Anterior cingulate cortex (tissue), 58 donors: Measurements from ENCODE around the gene ZSWIM3.
"Not testable (repeated sequence)": the region's sequence is repeated elsewhere in the genome, so short reads cannot be mapped to it uniquely, and the experiment has no call there.

Experiments used
- DNase-seq, 58 donors: peaks; one replicate each; lab custom pipeline; 2025; lab: John Stamatoyannopoulos, UW

Gene ZSWIM3

GRCh38 chr20:45887346-45887715, 29.9 kb downstream of the ZSWIM3 start, which contains the start of gene SPATA25:
Gene SPATA25, minus strand, starts transcription at chr20:45887622. Its CDS starts 32 bp downstream, at chr20:45887590.
- no peak for DNase-seq

- no peak for DNase-seq
Observed at GRCh38 chr20:45888681-45889080, 31.3 kb downstream of the ZSWIM3 start.

DNA sequence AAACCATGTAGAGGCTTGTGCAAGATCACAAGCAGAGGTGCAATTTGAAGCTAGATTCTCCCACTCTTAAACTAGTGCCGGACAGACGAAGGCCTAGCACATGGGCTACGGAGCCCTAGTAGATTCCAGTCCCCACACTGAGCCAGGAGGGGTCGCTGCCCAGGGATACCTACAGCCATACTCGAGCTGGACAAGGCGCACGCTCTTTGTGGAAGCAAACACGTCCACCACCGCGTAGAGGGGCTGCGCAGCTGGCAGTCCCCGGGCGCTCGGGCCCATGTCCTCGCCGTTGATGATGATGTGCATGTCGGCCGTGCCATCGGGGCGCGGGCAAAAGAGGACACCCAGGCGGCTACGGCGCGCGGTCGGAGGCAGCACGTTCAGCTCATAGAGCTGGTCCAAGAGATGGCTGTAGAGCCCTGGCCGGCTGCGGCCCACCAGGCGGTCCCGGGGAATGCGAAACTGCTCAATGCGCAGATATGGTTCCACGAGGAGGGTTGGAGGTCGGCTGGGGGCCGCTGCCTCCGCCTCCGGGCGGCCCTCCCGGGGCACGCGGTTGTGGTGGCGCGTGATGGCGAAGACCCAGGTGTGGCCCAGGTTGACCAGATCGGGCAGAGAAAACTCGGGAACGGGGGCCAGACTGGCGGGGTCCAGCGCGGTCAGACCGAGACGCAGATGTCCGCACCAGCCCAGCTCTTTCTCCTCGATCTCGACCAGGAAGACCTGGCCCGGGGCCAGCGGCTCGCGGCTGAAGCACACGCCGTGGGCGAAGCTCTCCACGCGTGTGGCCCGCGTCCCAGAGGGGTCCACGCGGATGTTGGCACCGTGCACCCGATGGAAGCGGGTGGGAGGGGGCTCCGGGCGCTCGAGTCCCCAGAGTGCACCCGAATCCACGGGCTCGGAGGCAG, 32.9 kb downstream of the ZSWIM3 start:
- DNase-seq = peak in 53 of 58 donors; percentile 8 to 74 (median 49)

DNA sequence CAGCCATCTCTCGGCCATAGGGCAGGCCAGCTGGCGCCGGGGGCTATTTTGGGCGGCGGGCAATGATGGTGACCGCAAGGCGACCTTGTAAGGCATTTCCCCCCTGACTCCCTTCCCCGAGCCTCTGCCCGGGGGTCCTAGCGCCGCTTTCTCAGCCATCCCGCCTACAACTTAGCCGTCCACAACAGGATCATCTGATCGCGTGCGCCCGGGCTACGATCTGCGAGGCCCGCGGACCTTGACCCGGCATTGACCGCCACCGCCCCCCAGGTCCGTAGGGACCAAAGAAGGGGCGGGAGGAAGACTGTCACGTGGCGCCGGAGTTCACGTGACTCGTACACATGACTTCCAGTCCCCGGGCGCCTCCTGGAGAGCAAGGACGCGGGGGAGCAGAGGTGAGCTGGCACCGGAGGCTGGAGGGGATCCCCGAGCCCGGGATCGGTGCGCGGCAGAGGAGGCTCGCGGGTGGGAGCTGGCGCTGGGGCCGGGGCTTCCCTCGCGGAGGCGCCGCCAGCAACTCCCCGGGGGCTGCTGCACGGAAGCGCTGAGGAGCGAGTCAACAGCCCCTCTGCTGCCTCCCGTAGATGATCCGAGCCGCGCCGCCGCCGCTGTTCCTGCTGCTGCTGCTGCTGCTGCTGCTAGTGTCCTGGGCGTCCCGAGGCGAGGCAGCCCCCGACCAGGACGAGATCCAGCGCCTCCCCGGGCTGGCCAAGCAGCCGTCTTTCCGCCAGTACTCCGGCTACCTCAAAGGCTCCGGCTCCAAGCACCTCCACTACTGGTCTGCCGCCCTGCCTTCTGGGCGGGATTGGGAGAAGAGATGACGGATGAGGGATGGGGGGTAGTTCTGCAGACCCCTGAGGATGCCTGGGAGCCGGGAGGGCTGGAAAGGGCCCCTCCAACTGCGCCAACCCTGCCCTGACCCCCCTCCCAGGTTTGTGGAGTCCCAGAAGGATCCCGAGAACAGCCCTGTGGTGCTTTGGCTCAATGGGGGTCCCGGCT, 33.9 kb downstream of the ZSWIM3 start, which contains the start of the genes CTSA and NEURL2:
CTSA (plus strand) TSS at position 351 of the 999 bp plus-strand sequence; CDS start at position 585, 234 bp downstream.
NEURL2 (minus strand) TSS at position 224 of the 999 bp plus-strand sequence; CDS start at position 7, 217 bp downstream.
- DNase-seq = peak; percentile 31 to 95 (median 86)

GRCh38 chr20:45892049-45892825, 34.8 kb downstream of the ZSWIM3 start:
- peak in 1 of 58 donors; percentile 8 for DNase-seq

- DNase-seq = no peak
Observed at GRCh38 chr20:45892828-45893500, 35.5 kb downstream of the ZSWIM3 start.

GRCh38 chr20:45893831-45894230, 36.4 kb downstream of the ZSWIM3 start:
- no peak for DNase-seq

GRCh38 chr20:45894797-45895196, 37.4 kb downstream of the ZSWIM3 start:
- no peak for DNase-seq

DNA sequence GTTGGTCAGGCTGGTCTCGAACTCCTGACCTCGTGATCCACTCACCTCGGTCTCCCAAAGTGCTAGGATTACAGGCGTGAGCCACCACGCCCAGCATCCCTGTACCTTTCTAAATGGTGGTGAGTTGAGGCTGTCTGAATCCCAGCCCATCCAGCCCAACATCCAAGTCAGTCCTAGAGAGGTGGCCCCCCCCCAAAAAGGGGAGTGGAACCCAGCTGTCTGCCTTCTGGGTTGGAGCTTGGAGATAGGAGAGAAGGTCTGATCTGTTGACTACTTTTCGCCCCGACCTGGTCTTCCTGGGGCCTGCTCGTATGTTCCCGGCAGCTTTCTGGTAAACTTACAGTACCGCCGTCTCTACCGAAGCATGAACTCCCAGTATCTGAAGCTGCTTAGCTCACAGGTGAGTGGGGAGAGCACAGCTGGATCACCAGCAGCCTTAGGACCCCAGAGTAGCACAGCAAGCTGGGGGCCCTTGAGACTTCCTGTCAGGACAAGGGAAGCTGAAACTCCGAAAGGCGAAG, 39.3 kb downstream of the ZSWIM3 start:
- DNase-seq = no peak

DNA sequence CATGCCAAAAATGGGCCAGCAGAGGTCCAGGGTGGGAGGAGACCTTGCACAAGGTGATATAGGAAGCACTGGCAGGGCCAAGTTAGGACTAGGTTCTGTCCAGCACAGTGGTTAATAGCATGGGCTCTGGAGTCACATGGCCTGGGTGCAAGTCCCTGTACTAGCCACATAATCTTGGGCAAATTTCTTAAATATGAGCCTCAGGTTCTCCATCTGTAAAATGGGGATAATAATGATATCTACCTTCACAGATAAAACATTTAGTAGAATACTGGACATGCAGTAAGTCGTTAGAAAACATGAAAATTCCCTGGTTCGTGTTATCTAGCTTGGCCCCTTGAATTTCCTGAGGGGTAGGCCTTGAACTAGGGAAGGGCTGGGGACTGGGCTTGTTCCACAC, 39.9 kb downstream of the ZSWIM3 start:
- no peak for DNase-seq

GRCh38 chr20:45897692-45898091, 40.3 kb downstream of the ZSWIM3 start:
- no peak for DNase-seq

- no peak for DNase-seq
Observed at GRCh38 chr20:45898285-45898684, 40.9 kb downstream of the ZSWIM3 start.

DNA sequence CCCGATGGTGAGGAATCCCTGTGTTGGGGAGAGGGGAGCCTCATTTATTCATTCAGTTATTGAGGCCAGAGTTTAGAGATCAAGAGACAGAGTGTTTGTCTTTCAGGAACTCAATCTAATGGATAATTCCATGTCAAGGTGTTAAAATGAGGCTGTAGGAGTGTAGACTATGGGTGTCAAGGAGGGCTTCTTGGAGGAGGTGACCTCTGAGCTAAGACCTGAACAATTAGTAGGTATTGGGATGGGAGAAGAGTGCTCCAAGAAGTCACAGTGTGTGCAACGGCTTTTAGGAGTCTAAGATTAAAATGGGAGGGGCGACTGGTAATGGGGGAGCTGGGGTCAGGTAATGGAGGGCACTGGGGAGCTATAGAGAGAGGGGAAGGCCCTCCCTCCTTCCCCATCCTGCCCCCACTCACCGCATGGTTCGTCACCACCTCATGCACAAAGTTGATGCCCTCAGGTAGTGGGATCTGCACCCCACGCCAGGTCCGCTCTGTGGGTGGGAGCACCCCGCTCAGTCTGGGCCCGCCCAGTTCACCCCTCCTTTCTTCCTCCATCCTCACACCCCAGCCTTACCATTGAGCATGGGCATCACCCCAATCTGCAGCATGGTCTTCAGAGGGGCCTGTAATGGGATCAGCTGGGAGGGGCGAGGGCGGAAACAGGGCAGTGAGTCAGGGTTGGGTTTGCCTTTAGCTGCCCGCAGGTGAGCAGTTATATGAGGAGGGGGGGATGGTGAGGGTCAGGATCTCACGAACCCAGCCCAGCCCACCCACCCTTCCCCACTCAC, 41.8 kb downstream of the ZSWIM3 start:
- DNase-seq = no peak

GRCh38 chr20:45901332-45901731, 43.9 kb downstream of the ZSWIM3 start:
- DNase-seq = not testable (repeated sequence)

GRCh38 chr20:45902199-45902701, 44.8 kb downstream of the ZSWIM3 start:
- DNase-seq = no peak

DNA sequence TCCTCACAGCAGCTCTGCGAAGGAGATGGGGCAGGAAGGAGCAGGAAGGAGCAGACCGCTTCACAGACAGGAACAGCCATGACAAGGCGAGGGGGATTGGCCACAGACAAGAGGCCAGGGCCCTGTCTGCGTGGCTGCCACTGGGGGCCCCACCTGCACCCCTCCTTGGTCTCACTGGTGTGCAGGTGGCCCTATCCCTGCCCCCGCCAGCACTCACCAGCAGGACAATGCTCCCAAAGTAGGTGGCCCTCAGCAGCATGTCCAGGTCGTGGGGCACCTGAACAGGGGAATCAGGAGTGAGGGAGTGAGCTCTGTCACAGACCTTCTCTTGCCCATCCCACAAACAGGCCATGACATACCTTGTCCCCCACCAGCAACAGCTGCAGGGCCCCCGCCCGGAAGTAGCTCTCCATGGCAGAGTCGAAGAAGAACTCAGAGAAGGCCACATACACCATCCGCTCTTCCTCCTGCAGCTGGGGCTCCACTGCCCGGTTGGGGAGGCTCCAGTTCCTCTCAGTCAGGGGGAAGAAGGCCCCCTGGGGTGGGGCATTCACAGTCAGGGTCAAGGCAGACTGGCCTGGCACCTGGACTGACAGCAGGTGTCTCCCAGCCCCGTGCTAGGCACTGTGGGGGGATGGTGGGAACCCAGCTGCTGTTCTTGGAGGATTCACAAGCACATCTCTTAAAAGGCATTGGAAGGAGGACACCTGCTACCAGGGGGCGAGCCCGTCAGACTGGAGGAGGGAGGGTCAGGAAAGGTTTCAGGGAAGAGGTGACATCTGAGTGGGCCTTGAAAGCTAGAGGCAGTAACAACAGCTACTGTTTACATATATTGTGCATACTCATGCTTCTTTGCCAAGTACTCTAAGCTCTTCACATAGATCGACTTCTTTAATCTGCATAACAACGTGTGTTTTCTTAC, 47.4 kb downstream of the ZSWIM3 start:
- DNase-seq = no peak

- no peak for DNase-seq
Observed at GRCh38 chr20:45905505-45906079, 48.2 kb downstream of the ZSWIM3 start.
